Stimulated activated CD8-positive, alpha-beta memory T cell treated with anti-CD3 and anti-CD28 coated beads, Interleukin-7, amount 100 ng/mL, for 4 hours (primary cell): ENCODE results near the gene OXER1.

Experiments
- DNase-seq, 2 donors: peaks; one replicate each; pipeline ENCODE4 v3.0.0-alpha.2; 2020; ENCODE audit warnings: low read depth in 2 of 2

The OXER1 gene, protein sequence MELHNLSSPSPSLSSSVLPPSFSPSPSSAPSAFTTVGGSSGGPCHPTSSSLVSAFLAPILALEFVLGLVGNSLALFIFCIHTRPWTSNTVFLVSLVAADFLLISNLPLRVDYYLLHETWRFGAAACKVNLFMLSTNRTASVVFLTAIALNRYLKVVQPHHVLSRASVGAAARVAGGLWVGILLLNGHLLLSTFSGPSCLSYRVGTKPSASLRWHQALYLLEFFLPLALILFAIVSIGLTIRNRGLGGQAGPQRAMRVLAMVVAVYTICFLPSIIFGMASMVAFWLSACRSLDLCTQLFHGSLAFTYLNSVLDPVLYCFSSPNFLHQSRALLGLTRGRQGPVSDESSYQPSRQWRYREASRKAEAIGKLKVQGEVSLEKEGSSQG

DNA sequence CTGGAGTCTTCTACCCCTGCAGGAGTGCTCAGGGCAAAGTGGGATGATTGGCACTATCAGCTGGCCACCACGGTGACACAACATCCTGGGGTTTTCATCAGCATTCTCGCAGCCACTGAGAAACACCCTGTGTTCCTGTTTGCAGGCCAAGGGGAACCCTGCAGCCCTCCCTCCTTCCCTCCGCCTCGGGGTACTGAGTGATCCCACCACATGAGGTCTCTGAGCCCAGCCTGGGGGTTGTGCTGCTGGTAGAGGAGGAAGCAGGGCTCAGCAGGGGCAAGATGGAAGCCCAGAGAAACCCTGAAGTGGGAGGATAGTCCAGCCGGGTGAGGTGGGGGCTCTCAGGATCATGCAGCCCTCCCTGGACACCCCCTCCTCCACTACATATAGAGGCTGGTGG is at the start of gene OXER1:
TSS of gene OXER1 (minus strand) at position 40 of the 400 bp plus-strand sequence. CDS start 73 bp downstream, outside the sequence.
- DNase-seq = no peak

DNA sequence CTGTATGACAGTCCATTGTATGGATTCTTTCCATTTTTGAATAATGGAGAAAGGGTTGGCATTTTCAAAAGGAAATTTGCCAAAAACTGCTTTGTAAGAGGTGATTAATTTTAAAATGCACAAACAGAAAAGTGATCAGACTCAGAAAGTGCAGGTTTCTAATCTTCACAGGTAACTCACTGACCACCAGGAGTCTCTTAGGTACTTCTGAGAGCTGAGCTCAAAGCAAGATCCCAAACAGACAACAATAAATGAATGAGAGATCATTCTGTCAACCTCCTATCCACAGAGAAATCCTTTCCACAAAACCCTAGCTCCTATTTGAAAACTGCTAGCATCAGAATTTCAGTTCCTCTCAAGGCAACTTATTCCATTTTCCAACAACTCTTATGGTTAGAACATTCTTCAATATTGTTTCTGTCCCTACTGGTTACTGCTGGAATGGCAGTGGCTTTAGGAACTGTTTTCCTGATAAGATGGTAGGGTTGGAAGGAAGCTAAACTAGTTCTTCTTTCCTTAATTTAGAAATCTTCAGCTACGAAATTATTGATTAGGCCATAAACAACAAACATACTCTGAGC is 49.1 kb upstream of the OXER1 start:
- no peak for DNase-seq

DNA sequence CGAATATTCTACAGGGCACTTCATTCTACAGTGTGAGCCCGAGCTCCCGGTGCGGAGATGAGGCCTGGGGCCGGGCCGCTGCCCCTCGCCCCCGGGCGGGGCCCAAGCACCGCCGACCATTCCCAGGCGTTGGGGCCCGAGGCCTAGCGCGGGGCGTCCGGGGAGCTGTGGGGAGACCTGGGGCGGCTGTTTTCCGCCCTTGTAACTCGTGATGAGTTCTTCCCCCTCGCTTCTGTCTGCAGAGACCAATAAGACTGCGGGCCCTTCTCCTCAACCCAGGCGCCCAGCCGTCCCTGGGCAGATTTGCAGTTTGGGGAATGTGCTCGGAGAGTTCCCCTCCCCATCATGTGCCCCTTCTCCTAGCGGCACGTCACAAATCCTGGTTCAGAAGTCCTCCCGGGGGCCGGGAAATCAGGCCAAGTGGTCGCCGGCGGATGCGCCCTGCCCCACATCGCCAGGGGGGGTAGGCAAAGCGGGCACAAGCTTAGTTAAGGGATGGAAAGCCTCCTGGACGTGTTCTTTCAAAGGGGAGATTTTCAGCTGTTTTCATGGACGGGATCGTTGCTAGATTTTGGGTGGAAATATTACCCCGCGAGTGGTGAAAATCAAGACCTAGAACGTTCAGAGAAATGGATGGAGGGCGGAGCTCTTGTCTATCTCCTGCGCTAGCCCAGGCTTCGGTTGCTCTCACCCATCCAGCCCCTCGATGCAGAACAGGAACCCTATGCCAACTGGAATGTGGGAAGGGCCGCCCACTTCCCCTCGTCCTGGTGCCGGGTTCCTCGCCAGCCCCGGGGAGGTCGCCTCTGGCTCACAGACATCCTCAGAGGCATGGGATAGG is 47.3 kb upstream of the OXER1 start:
- DNase-seq = peak; percentile 11 to 15

DNA sequence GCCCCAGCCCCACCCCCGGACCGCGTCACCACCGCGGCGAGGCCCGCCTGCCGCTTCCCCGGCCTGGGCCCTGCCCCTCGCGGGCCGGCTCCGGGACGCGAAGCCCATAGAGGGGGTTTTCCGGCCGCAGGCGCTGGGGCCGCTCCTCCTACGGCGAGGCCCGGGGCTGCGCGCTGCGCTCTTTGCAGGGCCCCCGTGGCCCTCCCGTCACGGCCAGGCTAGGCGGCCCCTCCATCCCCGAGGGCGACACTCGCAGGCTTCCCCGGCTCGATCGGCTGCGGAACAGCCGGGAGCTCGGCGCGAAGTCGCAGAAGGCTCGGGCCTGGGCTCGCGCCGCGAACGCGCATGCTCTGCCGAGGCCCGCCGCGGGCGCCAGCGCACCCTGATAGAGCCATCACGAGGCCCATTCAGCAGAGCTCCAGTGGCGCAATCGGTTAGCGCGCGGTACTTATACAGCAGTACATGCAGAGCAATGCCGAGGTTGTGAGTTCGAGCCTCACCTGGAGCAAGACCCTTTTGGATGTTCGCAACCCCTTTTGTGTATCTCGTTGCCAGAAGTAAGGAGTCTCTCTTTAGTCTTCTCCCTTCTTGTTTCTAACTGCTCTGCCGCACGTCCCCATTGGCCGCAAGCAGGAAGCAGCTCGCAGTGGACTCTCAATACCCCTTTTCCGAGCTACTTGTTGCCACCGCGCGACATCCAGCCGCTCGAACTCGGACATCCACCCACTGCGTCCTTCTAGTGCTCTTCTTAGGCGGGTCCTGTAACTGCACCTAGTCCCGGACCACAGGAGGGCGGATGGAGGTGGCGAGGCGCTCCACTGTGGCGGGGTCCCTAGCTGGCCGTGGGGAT is 46.4 kb upstream of the OXER1 start:
- DNase-seq = peak; percentile 87

DNA sequence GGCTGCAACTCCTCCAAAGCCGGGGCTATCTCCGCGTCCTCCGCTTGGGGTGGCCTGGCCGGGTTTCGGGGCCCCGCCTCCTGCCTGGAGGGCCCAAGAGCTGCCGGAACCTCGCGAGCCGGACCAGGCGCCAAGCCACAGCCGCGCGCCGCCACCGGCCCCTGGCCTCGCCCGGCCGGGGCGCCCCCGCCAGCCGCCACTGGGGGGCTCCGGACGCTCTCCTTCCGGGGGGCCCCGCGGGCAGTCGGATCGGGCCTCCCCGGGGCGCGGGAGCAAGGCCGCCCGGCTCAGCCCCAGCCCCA is 45.8 kb upstream of the OXER1 start:
- peak in 1 of 2 donors; percentile 37 for DNase-seq

DNA sequence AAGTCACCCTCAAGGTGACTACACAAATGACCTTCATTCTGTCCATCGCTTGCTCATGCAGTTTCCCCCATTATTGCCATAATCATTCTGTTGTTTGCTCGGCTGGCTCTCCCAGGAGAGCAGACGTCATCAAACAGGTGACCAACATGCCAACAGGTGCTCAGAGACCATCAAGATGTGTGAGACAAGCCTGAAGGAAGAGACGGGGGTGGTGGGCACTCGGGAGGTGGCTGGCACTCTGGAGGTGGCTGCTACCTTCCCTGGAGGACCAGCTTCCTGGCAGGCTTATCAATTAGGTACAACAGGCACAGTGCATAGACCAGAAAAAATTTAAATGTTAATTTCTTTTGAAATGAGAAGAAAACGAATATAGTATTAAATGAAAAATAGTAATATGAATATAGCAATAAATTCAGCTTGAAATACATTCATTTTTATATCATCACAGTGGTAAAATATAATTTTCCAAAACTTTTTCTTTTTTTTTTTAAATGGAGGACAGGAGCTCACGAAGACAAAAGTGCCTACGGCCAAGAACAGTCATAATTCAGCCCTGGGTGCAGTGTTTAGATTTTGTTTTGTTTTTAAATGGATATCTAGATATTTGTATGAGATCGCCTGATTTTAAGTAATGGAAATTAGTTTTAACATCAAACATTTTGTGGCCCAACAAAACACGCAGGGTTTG is 45.3 kb upstream of the OXER1 start:
- no peak for DNase-seq

DNA sequence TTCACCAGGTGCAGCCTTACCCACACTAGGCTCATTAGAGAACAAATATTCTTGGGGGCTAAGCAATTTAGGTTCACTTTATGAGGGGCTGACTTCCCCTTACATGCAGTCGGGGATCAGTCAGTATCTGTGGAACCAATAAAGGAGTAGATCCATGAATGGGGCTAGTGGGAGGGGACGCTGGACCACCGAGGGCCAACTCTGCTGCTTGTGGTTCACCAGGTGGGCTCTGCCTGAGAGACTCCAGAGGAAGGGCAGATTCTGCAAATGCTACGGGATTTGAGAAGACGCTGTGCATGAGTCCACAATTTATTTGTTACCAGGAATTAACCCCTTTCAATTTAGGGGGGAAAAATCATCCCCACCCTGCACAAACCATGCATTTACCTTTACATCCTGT is 44.4 kb upstream of the OXER1 start:
- DNase-seq = no peak

DNA sequence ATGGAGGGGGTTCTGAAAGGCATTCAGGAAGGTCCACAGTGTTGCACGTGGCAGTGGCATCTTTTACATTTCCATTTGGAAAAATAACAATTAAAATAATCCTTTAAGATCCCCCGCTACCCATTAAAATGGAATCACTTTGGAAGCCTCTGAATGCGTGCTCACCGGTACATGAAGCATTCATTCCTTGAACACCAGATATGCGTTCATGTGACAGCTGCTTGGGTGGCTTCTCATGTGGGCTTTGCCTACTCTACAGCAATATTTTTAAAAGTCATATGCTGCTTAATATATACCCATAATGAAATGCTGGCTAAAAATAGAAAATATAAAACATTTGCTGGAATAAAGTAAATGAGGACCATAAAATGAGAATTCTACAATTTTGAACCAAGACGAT is 42.9 kb upstream of the OXER1 start:
- DNase-seq = no peak

DNA sequence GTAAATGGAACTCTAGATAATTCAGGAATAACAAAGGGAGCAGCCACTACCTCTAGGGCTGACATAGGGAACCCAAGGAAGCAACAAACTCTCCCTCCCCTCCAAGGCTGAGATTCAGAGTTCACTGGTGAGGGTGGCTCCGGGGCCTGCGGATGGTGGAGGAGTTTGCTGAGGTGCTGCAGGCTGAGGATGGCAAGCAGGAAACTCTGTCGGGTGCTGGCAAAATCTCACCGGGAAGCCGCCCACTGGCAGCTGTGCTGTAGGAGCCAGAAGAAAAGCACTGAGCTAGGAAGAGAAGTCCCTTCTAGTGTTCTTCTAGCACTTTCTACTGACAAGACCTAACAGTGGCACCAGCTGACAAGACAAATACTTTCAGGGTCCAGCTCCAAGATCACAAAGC is 41.0 kb upstream of the OXER1 start:
- DNase-seq = no peak

DNA sequence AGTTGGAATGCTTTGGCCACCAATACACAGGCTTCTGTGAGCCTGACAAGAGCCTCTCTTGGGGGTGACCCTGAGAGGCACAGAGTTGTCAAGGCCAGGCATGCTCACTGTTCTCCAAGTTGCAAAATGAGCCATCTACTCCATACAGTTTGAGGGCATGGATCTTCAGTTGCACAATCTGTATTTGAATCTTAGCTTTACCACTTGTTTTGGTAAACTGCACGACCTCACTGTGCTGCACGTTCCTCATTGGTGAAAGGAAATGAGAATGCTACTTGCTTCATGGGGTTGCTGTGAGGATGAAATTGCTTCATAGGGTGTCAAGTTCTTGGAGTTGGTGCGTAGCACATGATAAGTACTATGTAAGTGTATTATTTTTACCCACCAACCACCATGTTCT is 40.4 kb upstream of the OXER1 start:
- DNase-seq = no peak

DNA sequence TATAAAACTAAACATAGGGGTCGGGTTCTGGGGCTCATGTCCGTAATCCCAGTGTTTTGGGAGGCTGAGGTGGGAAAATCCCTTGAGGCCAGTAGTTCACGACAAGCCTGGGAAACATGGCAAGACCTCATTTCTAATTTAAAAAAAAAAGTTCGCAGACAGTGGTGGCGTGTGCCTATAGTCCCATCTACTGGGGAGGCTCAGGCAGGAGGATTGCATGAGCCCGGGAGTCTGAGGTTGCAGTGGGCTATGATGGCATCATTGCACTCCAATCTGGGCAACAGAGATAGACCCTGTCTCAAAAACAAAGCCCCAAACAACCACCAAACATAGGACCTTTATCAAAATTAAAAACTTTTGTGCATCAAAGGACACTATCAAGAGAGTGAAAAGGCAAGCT is 38.2 kb upstream of the OXER1 start:
- no peak for DNase-seq

DNA sequence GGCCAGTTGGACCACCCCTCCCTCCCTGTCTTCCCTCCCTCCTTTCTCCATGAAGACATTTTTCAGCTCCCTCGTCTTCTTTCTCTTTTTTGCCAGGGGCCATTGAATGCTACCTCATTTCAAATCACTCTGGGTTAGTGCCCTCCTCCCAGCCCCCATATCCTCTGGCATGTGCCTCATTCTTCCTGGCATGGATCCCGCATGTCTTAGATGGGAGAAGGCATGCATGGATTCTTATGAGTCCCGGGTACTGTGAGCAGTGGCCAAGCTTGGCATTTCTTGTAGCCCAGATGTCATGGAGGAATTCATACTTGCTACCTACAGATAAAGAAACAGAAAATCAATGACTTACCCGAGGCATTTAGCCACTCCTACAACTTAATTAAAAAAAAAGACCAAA is 37.4 kb upstream of the OXER1 start:
- DNase-seq = no peak

DNA sequence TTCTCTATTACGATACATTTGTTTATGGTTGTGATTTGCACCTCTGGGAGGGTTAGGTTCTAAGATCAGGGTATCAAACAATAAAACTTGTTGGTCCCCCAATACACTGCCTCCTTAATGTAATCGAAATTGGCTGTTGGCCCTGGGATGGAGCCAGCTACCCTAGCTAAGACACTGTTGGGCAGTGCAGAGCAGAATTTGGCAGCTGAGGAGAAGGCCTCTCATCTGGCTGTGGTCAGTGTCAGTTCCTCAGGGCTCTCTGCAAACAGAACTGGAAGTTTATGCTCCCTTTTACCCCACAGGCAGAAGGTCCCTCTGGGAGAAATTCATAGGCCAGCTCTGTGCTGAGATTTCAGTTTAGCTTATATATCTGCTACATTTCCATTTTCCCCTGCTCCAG is 37.0 kb upstream of the OXER1 start:
- no peak for DNase-seq

DNA sequence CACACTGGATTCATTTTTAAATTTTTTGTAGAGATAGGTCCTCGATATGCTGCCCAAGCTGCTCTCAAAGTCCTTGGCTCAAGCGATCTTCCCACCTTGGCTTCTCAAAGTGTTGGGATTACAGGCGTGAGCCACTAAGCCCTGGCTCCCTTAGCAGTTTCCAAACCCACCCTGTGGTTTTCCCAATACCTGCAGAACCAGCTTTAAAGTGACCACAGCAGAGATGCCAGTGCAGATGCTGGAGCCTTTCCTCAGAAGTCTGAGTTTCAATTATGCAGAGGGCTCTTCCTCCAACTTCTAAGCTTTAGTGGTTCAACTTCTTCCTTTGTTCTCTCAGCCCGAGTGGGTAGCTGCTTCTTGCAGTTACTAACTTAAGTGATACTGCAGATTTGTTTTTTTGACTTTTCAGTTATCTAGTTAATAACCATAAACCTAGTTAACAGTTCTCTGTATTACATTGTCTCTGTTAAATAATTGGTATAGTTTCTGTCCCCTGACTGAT is 36.6 kb upstream of the OXER1 start:
- no peak for DNase-seq

DNA sequence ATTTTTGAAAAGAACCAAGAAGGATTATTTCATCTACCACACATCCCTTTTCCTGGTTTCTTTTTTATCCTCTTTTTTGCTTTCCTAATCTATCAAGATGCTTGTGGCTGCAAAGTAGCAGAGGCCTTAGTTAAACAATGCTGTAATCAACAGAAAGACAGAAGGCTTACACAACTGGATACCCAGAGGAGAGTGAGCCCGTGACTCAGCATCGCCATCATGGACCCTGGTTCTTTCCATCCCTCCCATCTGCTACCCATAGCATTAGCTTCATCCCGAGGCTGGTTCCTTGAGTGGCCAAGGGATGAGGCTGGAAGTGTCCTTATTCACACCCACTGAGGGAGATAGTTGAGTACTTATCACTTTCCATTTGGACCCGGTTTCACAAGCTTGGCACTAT is 35.9 kb upstream of the OXER1 start:
- DNase-seq = no peak

DNA sequence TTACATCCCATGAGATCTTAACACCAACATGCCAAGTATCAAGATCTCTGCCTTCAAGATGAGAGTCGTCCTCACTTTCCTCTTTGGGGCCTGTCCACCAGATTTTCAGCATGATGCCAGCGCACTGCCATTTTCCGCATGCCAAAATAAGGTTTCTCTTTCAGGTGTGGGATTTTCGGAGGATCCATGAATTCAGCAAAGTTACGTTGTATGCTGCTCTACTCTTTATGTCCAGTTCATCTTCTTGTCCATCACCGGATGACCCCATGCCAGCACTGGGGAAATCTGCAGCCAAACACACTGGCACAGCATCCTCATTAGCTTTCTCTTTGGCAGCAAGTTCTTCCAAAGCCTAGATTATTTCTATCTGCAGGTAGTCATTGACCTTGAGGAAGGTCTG is 33.3 kb upstream of the OXER1 start:
- DNase-seq = no peak

DNA sequence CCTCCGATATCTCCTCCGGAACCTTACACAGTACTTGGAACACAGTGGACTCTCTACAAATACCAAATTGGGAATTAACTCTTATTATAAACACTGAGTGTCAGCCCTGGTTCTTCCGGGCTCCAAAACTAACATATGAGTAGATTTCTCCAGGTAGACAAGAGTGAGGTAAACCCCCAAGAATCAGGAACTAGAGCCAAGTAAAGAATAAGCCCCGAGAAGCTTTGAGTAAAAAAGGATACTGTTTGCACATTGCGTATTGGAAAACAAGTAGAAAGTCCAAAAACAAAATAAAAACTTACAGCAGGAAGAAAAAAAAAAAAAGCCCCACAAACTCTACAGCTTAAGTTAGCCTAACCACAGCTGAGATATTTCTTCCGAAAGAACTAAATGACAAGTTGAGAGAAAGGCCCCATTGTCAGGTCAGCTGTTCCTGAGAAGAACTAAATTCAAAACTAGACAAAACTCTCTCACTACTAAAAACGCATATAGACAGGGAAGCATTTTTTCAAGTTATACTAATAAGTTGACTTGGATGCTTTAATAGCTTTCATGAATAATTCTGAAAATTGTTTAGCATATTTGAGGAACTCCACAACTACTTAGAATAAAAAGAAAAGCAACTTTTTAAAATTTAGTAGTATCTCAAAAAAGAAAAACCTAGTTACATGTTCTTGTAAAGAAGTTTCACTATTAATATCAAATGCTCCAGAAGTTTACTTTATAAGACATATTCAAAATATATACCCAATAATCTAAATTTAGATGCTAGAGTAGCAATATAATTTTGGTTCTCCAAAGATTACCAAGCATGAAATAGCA is 32.7 kb upstream of the OXER1 start:
- no peak for DNase-seq

DNA sequence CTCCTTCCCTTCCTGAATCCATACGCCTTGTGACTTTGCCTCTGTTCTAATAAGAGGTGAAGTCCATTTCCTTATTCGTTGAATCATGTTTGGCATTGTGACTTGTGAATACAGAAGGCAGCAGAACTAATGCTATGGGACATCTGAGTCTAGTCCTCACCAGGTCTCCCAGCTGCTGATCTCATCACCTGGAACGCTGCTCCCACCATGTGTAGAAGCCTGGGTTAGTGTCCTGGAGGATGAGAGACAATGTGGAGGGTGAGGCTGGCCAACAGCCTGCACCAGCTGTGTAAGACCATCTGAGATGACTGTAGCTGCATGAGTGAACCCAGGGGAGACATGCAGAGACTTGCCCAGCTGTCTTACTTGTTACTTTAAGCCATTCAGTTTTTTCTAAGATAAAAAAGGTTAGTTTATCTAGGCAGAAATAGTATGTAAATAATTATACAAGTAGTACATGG is 31.9 kb upstream of the OXER1 start:
- no peak for DNase-seq

DNA sequence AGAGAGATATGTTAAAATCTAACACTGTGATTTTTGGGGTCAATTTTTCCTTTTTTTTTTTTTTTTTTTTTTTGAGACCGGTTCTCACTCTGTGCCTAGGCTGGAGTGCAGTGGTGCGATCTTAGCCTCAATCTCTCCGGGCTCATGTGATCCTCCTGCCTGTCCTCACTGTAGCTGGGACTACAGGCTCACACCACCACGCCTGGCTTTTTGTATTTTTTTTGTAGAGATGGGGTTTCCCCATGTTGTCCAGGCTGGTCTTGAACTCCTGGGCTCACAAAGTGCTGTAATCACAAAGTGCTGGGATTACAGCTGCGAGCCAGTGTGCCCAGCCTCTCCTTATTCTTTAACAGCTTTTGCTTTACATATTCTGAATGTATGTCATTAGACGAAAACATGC is 31.3 kb upstream of the OXER1 start:
- DNase-seq = no peak
